KOPT-K1 (cell line): ENCODE measurements around the gene PCDH12.

Source experiments
- H3K27ac ChIP-seq: fragments of 200-600 bp; sonication (generic); 2 replicates; pipeline ENCODE4 v1.5.1; 2016; ENCODE audit warnings: antibody characterized with exemption, mild to moderate bottlenecking, low read depth, low read length; ENCODE audit not compliant: poor library complexity, severe bottlenecking
- H3K36me3 ChIP-seq: fragments of 200-600 bp; sonication (generic); 2 replicates; pipeline ENCODE4 v1.5.1; 2017; ENCODE audit warnings: antibody characterized with exemption, mild to moderate bottlenecking, low read length, moderate library complexity; ENCODE audit not compliant: insufficient read depth
- H3K9me3 ChIP-seq: fragments of 200-600 bp; sonication (generic); 2 replicates; pipeline ENCODE4 v1.5.1; 2017; ENCODE audit warnings: antibody characterized with exemption, low read length, mild to moderate bottlenecking; ENCODE audit not compliant: insufficient read depth, poor library complexity, severe bottlenecking

The PCDH12 gene

GRCh38 chr5:141954194-141954593 lies 3.8 kb downstream of the PCDH12 start:
- Histone ChIP-seq H3K36me3 (no peaks in the 10 kb centered on the region), H3K27ac (no peak overlapping the region), H3K9me3 (no peaks in the 10 kb centered on the region)

DNA sequence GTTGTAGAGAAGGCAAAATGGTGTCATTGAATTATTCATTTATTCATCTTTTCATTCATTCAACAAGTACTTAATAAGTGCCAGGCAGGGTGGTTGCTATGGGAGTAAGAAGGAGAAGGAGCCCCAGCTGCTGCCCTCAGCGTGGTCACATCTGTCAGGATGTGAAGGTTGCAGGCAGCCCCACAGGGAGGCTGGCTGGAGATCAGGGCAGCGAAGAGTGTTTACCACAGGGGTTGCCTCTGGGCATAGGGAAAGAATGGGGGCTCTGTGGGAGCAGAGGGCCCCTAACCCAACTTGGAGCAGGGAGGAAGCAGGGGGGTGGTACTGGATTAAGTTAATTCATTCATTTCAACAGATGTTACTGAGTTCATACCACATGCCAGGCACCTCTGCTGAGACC lies 6.0 kb downstream of the PCDH12 start:
- Histone ChIP-seq H3K27ac (no peak overlapping the region), H3K36me3 (no peaks in the 10 kb centered on the region), H3K9me3 (no peaks in the 10 kb centered on the region)

- H3K27ac ChIP-seq = no peak overlapping the region
- no peaks in the 10 kb centered on the region for H3K36me3 ChIP-seq
- H3K9me3 ChIP-seq = no peaks in the 10 kb centered on the region
Observed at GRCh38 chr5:141951332-141951781, 6.6 kb downstream of the PCDH12 start.

DNA sequence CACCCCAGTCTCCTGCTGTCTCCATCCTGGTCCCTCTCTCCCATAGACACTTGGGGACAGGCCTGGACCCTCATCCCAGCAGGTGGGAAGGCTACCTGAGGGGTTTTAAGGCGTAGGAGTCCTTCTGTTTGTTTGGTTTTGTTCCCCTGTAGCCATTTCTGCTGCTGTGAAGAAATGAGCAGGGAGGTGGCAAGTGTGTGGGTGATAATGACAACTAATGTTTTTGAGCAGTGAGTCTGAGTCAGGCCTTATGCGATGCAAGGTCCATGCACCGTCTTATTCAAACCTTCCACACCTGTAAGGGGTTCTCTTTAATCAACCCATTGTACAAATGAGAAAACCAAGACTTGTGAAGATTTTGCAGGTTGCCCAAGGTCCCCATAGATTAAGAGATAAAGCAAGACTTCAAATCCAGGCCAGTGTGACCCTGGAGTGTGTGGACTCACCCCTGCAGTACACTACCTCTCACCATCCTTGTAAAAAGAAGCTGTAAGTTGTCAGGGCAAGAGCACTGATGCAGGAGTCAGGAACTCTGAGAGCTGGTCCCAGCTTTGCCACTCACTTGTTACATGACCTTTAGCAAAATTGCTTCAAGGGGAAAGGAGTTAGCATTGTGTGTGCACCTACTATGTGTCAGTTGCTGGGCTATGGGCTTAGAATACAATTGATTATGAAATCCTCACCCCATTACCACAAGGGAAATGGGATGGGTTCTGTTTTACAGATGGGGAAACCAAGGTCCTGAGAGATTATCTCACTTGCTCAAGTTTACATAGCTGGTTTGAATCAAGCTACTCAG lies 7.6 kb downstream of the PCDH12 start:
- Histone ChIP-seq H3K36me3 (no peaks in the 10 kb centered on the region), H3K9me3 (no peaks in the 10 kb centered on the region), H3K27ac (no peak overlapping the region)

GRCh38 chr5:141949511-141949910 lies 8.5 kb downstream of the PCDH12 start:
- H3K9me3 ChIP-seq = no peaks in the 10 kb centered on the region

GRCh38 chr5:141948812-141949211 lies 9.2 kb downstream of the PCDH12 start:
- no peaks in the 10 kb centered on the region for H3K9me3 ChIP-seq
- no peak overlapping the region for H3K27ac ChIP-seq
- H3K36me3 ChIP-seq = no peaks in the 10 kb centered on the region

More at GRCh38 chr5:141949511-141949910, 8.5 kb downstream of the PCDH12 start:
- H3K36me3 ChIP-seq = no peaks in the 10 kb centered on the region
- H3K27ac ChIP-seq = no peak overlapping the region

GRCh38 chr5:141947316-141947715 lies 10.7 kb downstream of the PCDH12 start:
- no peak overlapping the region for H3K27ac ChIP-seq

DNA sequence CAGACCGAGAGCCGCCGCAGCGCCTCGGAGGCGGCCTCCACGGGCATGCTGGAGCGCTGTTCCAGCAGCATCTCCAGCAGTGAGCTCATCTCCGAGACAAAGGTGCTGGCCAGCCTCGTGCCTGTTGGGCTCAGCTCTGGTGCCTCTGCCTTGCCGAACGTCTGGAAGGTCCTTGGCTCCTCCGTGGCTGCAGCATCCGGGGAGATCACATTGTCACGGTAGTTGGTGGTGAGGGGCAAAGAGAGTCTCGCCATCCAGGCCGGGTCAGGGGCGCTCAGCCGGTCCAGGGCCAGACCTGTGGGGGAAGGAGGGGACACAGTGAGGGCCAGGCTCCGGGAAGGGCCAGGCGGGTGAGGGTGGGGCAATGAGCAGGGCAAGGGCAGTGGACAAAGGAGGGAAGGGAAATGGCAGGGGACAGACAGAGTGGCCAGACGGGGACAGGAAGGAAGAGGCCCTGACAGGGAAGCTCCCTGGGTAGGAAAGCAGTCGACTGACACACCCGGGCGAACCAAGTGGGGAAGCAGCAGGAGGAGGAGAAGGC lies 12.4 kb downstream of the PCDH12 start:
- H3K27ac ChIP-seq = no peak overlapping the region
- no peaks in the 10 kb centered on the region for H3K9me3 ChIP-seq
- peaks cover 1% of the 10 kb centered on the region; the same call in 1 of the 2 replicates for H3K36me3 ChIP-seq

More at GRCh38 chr5:141947316-141947715, 10.7 kb downstream of the PCDH12 start:
- Histone ChIP-seq H3K36me3 (no peaks in the 10 kb centered on the region), H3K9me3 (no peaks in the 10 kb centered on the region)

- Histone ChIP-seq H3K27ac (no peak overlapping the region), H3K9me3 (no peaks in the 10 kb centered on the region), H3K36me3 (peaks cover 16% of the 10 kb centered on the region)
Observed at GRCh38 chr5:141944076-141944475, 13.9 kb downstream of the PCDH12 start.

- H3K36me3 ChIP-seq = peaks cover 32% of the 10 kb centered on the region
- H3K9me3 ChIP-seq = no peaks in the 10 kb centered on the region
- H3K27ac ChIP-seq = no peak overlapping the region
Observed at GRCh38 chr5:141942185-141942857, 15.7 kb downstream of the PCDH12 start.

DNA sequence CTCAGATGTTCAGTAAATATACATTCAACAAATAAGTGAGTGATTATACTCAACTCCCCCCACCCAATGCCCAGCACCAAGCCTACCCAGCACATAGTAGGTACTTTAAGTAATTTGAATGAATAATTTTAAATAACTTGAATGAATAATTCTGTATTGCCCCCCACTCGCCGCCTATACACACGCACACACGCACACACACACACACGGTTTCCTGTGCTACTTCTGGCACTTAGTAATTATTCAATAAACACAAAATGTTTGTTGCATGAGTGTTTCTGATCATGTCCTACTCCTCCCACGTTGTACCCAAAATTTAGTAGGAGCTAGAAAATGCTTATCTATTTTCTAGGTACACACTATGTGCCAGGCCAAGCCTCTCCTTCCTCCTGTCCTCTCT lies 16.2 kb downstream of the PCDH12 start:
- H3K36me3 ChIP-seq = peaks cover 37% of the 10 kb centered on the region
- H3K9me3 ChIP-seq = no peaks in the 10 kb centered on the region
- H3K27ac ChIP-seq = no peak overlapping the region

DNA sequence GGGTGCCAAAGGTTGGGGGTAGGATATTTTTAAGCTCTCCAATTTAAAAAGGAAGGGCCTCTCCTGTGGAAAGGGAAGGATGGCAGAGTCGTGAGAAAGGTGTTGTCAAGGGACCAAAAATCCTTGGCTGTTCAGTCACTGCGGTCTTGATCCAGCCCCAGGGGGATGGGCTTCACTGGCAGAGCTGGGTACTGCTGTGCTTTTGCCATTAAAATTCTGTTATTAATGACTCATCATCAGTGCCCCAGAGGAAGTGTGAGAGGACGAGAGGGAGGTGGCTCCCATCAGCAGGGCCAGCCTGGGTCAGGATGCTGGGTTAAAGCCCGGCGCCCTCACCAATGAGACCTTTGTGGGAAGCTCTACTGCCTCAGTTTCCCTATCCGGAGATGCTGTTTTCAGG lies 16.7 kb downstream of the PCDH12 start:
- Histone ChIP-seq H3K27ac (no peak overlapping the region), H3K36me3 (peaks cover 42% of the 10 kb centered on the region), H3K9me3 (no peaks in the 10 kb centered on the region)

DNA sequence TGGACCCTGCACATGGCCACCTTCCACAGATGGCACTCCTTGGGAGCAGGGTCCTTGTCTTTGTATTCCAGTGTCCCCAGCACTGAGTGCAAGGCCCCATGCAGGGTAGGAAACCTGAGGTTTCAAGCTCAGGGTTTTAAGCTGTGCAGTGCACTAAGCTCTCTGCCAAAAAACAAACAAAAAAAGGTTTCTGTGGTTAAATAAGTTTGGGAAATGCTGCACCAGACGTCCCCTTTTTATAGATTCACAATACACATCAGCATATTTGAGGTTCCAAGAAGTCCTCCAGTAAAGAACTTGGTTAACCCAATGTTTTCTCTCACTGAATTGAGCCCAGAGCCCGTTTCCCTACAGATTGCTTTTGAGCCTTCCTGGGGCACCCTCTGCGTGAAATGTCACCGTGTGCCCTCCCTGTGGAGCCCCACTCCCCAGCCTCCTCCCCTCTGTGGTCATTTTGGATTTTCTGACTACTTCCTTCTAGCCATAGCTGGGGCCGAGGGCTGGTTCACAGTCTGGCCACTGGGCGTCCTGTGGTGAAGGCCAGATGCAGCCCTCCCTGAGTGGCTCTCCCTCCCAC lies 17.2 kb downstream of the PCDH12 start:
- Histone ChIP-seq H3K9me3 (no peaks in the 10 kb centered on the region), H3K27ac (no peak overlapping the region), H3K36me3 (peaks cover 47% of the 10 kb centered on the region)

GRCh38 chr5:141935538-141935937 lies 22.5 kb downstream of the PCDH12 start:
- Histone ChIP-seq H3K9me3 (no peaks in the 10 kb centered on the region), H3K36me3 (peaks cover 95% of the 10 kb centered on the region), H3K27ac (no peak overlapping the region)
